GM12878 (cell line): ENCODE data around the gene GBA2. TPM values are rescaled to one million over a fixed set of nuclear protein-coding genes. Genes with fewer than 3 reads are reported as not detected.

Source experiments
- ATAC-seq: fragments of 200-7000 bp; cut with Tn5 transposase; 3 replicates; pipeline ENCODE4 v1.9.1; 2020; ENCODE audit warnings: mild to moderate bottlenecking, moderate library complexity
- BruUV-seq: library from RNA; stranded (reverse); fragments of 400-500 nt; replicated peaks from 2 replicates; lab custom pipeline; 2021; lab: Mats Ljungman, UMichigan
- CTCF ChIA-PET: fragments of 300-600 bp; sonication (Branson Sonifier 250); formaldehyde crosslinking; extraction: SDS; loops from one replicate; lab custom pipeline; 2021; ENCODE audit warnings: inconsistent platforms; lab: Yijun Ruan, JAX
- POLR2A ChIA-PET: fragments of 350-600 bp; formaldehyde crosslinking; extraction: SDS; loops from one replicate; lab custom pipeline; 2021; ENCODE audit warnings: inconsistent platforms; lab: Charles Lee
- RAD21 ChIA-PET: fragments of 300-600 bp; sonication (Branson Sonifier 250); formaldehyde crosslinking; loops from one replicate; lab custom pipeline; 2023; ENCODE audit warnings: antibody characterized with exemption; ENCODE audit not compliant: unreplicated experiment; lab: Charles Lee
- SMC1A ChIA-PET: fragments of 300-600 bp; sonication (Branson Sonifier 250); formaldehyde crosslinking; loops from one replicate; lab custom pipeline; 2023; ENCODE audit not compliant: unreplicated experiment, uncharacterized antibody; lab: Charles Lee
- DNase-seq: peaks from one replicate; pipeline ENCODE4 v3.0.0-alpha.2; 2011; ENCODE audit warnings: low read depth, low spot score
- FAIRE-seq: peaks from 3 replicates; lab custom pipeline; 2011; peaks lifted over from hg19 to GRCh38; lab: Jason Lieb, UNC
- H2AFZ ChIP-seq: 2 replicates; pipeline ENCODE4 v1.6.0; 2011; ENCODE audit warnings: low read depth, low read length, control low read depth; ENCODE audit not compliant: control insufficient read depth
- H3K27ac ChIP-seq: 2 replicates; pipeline ENCODE4 v1.5.1; 2011; ENCODE audit warnings: control low read depth; ENCODE audit not compliant: control insufficient read depth, insufficient read depth
- H3K27me3 ChIP-seq, 2 experiments: replicated peaks in 1 of 2; 2 replicates each; pipeline versions ENCODE4 v1.6.0 to v1.6.1; 2011; ENCODE audit warnings: low read length in 1 of 2; ENCODE audit not compliant: control insufficient read depth in 2 of 2, insufficient read depth in 2 of 2
- H3K36me3 ChIP-seq, 2 experiments: 2 replicates each; pipeline ENCODE4 v1.5.1; 2011; ENCODE audit warnings: low read length in 1 of 2; ENCODE audit not compliant: control insufficient read depth in 2 of 2, insufficient read depth in 2 of 2
- H3K4me1 ChIP-seq: 2 replicates; pipeline ENCODE4 v1.6.1; 2011; ENCODE audit warnings: mild to moderate bottlenecking, low read length, moderate library complexity, mixed read lengths; ENCODE audit not compliant: control insufficient read depth, insufficient read depth
- H3K4me2 ChIP-seq: 2 replicates; pipeline ENCODE4 v1.6.0; 2011; ENCODE audit warnings: control low read depth; ENCODE audit not compliant: control insufficient read depth, insufficient read depth
- H3K4me3 ChIP-seq: fragments of 200-600 bp; sonication (generic); 2 replicates; pipeline ENCODE4 v1.5.1; 2016
- H3K79me2 ChIP-seq: 2 replicates; pipeline ENCODE4 v1.6.0; 2011; ENCODE audit warnings: low read length; ENCODE audit not compliant: control insufficient read depth, insufficient read depth
- H3K9ac ChIP-seq: 2 replicates; pipeline ENCODE4 v1.8.0; 2011; ENCODE audit warnings: low read length, control low read depth, mixed read lengths; ENCODE audit not compliant: control insufficient read depth, insufficient read depth
- H3K9me3 ChIP-seq: replicated peaks from 3 replicates; pipeline ENCODE4 v1.5.1; 2011; ENCODE audit warnings: mild to moderate bottlenecking, low read length; ENCODE audit not compliant: control insufficient read depth, insufficient read depth
- H4K20me1 ChIP-seq: 2 replicates; pipeline ENCODE4 v1.6.0; 2011; ENCODE audit not compliant: control insufficient read depth, insufficient read depth
- ATF3 ChIP-seq: IDR thresholded peaks from 2 replicates; pipeline ENCODE4 v1.6.1; 2011; ENCODE audit warnings: low read depth, mild to moderate bottlenecking, low read length, moderate library complexity, borderline replicate concordance; ENCODE audit errors: extremely low read depth
- HCFC1 ChIP-seq: fragments of 150-350 bp; IDR thresholded peaks from 2 replicates; pipeline ENCODE4 v1.6.1; 2014; ENCODE audit warnings: low read length
- JUNB ChIP-seq: IDR thresholded peaks from 2 replicates; pipeline ENCODE4 v1.6.1; 2016; ENCODE audit warnings: antibody characterized with exemption, mild to moderate bottlenecking
- NBN ChIP-seq: fragments of 450-650 bp; IDR thresholded peaks from 2 replicates; pipeline ENCODE4 v1.6.1; 2016
- SKIL ChIP-seq: fragments of 450-650 bp; IDR thresholded peaks from 2 replicates; pipeline ENCODE4 v1.6.1; 2017; ENCODE audit warnings: mild to moderate bottlenecking, low read depth, inconsistent platforms; ENCODE audit not compliant: poor library complexity, severe bottlenecking
- SP1 ChIP-seq: IDR thresholded peaks from one replicate; pipeline ENCODE4 v1.6.1; 2011; ENCODE audit warnings: low read depth, low read length
- SUZ12 ChIP-seq: fragments of 200-600 bp; sonication (generic); IDR thresholded peaks from one replicate; pipeline ENCODE4 v1.6.1; 2018; ENCODE audit warnings: antibody characterized with exemption, mild to moderate bottlenecking; ENCODE audit not compliant: unreplicated experiment
- TCF12 ChIP-seq: IDR thresholded peaks from 2 replicates; pipeline ENCODE4 v1.6.1; 2011; ENCODE audit warnings: low read depth, mild to moderate bottlenecking, low read length
- ZNF24 ChIP-seq: fragments of 450-650 bp; IDR thresholded peaks from 2 replicates; pipeline ENCODE4 v1.6.1; 2017; ENCODE audit warnings: antibody characterized with exemption, mild to moderate bottlenecking
- ZNF687 ChIP-seq: fragments of 450-650 bp; IDR thresholded peaks from 2 replicates; pipeline ENCODE4 v1.6.1; 2017; ENCODE audit warnings: mild to moderate bottlenecking, moderate library complexity
- WGBS: methylation state at CpG from one replicate; pipeline ENCODE4 v1.1.6; 2016; ENCODE audit warnings: low lambda C conversion rate; ENCODE audit not compliant: insufficient replicate concordance, insufficient coverage; ENCODE audit errors: missing lambda C conversion rate; 5-methylcytosine and 5-hydroxymethylcytosine counted together
- in situ Hi-C: fragments of 300-500 bp; cut with MboI; formaldehyde crosslinking; loops from 9 replicates; pipeline ENCODE4 v1.14.3; 2018; ENCODE audit warnings: mixed read lengths
- intact Hi-C: fragments of 100-400 bp; cut with micrococcal nuclease; formaldehyde crosslinking; loops from one replicate; pipeline ENCODE4 v1.14.2; 2022; ENCODE audit not compliant: unreplicated experiment
- polyA plus RNA-seq, 11 experiments: library from polyadenylated mRNA; depleted of rRNA in 4 of 11; unstranded in 6 of 11; stranded (reverse) in 5 of 11; fragments of >200 nt; fragmentation: Nextera tagmentation in 4 of 11; fragmentation: Illumina TruSeq in 1 of 11; extraction: Ambion mirVana in 4 of 11; extraction: Trizol in 1 of 11; gene quantifications; 1 replicate in 1 of 11; 2 replicates in 10 of 11; pipeline versions ENCODE4 v1.2.1 to v1.2.3, GENCODE V29; 2011 to 2016; ENCODE audit warnings: inconsistent platforms in 2 of 11, missing spikeins in 2 of 11, low read depth in 1 of 11
- total RNA-seq, 4 experiments: library from RNA; depleted of rRNA in 3 of 4; stranded (reverse); fragments of >200 nt in 3 of 4; fragmentation: Illumina TruSeq in 1 of 4; extraction: Trizol in 1 of 4; gene quantifications; 2 replicates each; pipeline versions ENCODE4 v1.2.1 to v1.2.3, GENCODE V29; 2013 to 2021

GBA2 gene
- total and polyA plus RNA-seq, 10 of the 15 experiments (the other 5 are each of a cell fraction or from before 2014, with no cell fraction given) = 15.3 to 45.1 (median 29.1) TPM

GRCh38 chr9:35795695-35796094, 46.7 kb upstream of the GBA2 start:
- H3K27ac ChIP-seq = no peak overlapping the region
- ChIA-PET SMC1A (no interaction called here), CTCF (interaction anchor here (3.3 kb wide), 1 partner anchor 30 kb away, joined by 14 read pairs; no protein-coding TSS in a partner anchor), RAD21 (interaction anchor here (1.6 kb wide), 1 partner anchor 19 kb away, joined by 4 read pairs; the partner anchor contains the start of gene HINT2), POLR2A (no interaction called here)
- no peaks in the 10 kb centered on the region for H3K27me3 ChIP-seq
- intact Hi-C loops = no loop called here
- DNase-seq = no peak
- TF ChIP-seq JUNB (peak; percentile 44; the same call in 1 of the 2 replicates), TCF12 (no peak)
- H3K4me3 ChIP-seq = no peak overlapping the region
- no peak for FAIRE-seq
- H3K9ac ChIP-seq = no peak overlapping the region
- no peaks in the 10 kb centered on the region for H3K9me3 ChIP-seq
- no peaks in the 10 kb centered on the region for H4K20me1 ChIP-seq
- H2AFZ ChIP-seq = no peak overlapping the region
- BruUV-seq = no TSS peak
- peaks cover 21% of the 10 kb centered on the region for H3K4me1 ChIP-seq
- in situ Hi-C loops = no loop called here
- no peak overlapping the region for H3K4me2 ChIP-seq
- H3K79me2 ChIP-seq = no peaks in the 10 kb centered on the region
- no peak for ATAC-seq
- peaks cover 0 to 6% of the 10 kb centered on the region in 2 experiments; a peak in 2 of 4 replicates for H3K36me3 ChIP-seq

- DNase-seq (no peak), ATAC-seq (no peak), FAIRE-seq (no peak)
- Histone ChIP-seq H3K4me1 (peaks cover 17% of the 10 kb centered on the region), H3K27ac (no peak overlapping the region), H3K9ac (no peak overlapping the region), H2AFZ (no peak overlapping the region), H3K79me2 (no peaks in the 10 kb centered on the region), H4K20me1 (no peaks in the 10 kb centered on the region; the same call in 1 of the 2 replicates), H3K27me3 (no peaks in the 10 kb centered on the region), H3K36me3 (no peaks in the 10 kb centered on the region; a peak in 2 of 4 replicates), H3K4me3 (no peak overlapping the region), H3K9me3 (no peaks in the 10 kb centered on the region), H3K4me2 (no peak overlapping the region)
- in situ Hi-C loops = no loop called here
- TF ChIP-seq SKIL = no peak
- TF ChIP-seq ZNF24 = no peak
- TF ChIP-seq SUZ12 = no peak
- no peak for TF ChIP-seq ATF3
- no peak for TF ChIP-seq NBN
- no peak for TF ChIP-seq HCFC1
- TF ChIP-seq SP1 = no peak
- no peak for TF ChIP-seq ZNF687
- CTCF ChIA-PET = interaction anchor here (1.4 to 2.3 kb wide), 2 partner anchors 30 to 89 kb away, joined by 5 to 6 read pairs; no protein-coding TSS in a partner anchor
- WGBS = 94% methylated on average over 2 of the region's 2 CpGs
- SMC1A ChIA-PET = no interaction called here
- intact Hi-C loops = no loop called here
- POLR2A ChIA-PET = no interaction called here
- RAD21 ChIA-PET = no interaction called here
- no TSS peak for BruUV-seq
Observed at GRCh38 chr9:35793461-35793860, 44.4 kb upstream of the GBA2 start.
